ENCODE results near the gene FBN3.

FBN3 gene

GRCh38 chr19:8084152-8084551 lies 65.2 kb downstream of the FBN3 start:
- ChIA-PET CTCF (interaction anchor here (0.6 kb wide), 1 partner anchor 1960 kb away, joined by 5 read pairs; no protein-coding TSS in a partner anchor), POLR2A (ENCODE audit: low non-redundant PET) (no interaction called here)
- TF ChIP-seq CTCF (conservative IDR thresholded peaks at IDR 0.05; ENCODE audit: low read depth), result no peak
- H3K27ac ChIP-seq, result no peak overlapping the region
- DNase-seq (ENCODE audit: low spot score), result no peak

GRCh38 chr19:8083141-8083540 lies 66.3 kb downstream of the FBN3 start:
- TF ChIP-seq CTCF (conservative IDR thresholded peaks at IDR 0.05; ENCODE audit: low read depth), result no peak
- CTCF ChIA-PET, result no interaction called here
- POLR2A ChIA-PET (ENCODE audit: low non-redundant PET), result no interaction called here
- no peak for DNase-seq (ENCODE audit: low spot score)
- no peak overlapping the region for H3K27ac ChIP-seq

GRCh38 chr19:8081569-8082550 lies 67.5 kb downstream of the FBN3 start:
- ChIA-PET CTCF (no interaction called here), POLR2A (ENCODE audit: low non-redundant PET) (no interaction called here)
- no peak for TF ChIP-seq CTCF (conservative IDR thresholded peaks at IDR 0.05; ENCODE audit: low read depth)
- DNase-seq (ENCODE audit: low spot score), result no peak
- H3K27ac ChIP-seq, result no peak overlapping the region

- CTCF ChIA-PET, result no interaction called here
- no peak for TF ChIP-seq CTCF (conservative IDR thresholded peaks at IDR 0.05; ENCODE audit: low read depth)
- POLR2A ChIA-PET (ENCODE audit: low non-redundant PET), result no interaction called here
- no peak for DNase-seq (ENCODE audit: low spot score)
- H3K27ac ChIP-seq, result no peak overlapping the region
Observed at GRCh38 chr19:8080832-8081231, 68.6 kb downstream of the FBN3 start.

GRCh38 chr19:8079988-8080387 lies 69.4 kb downstream of the FBN3 start:
- no peak for TF ChIP-seq CTCF (conservative IDR thresholded peaks at IDR 0.05; ENCODE audit: low read depth)
- ChIA-PET POLR2A (ENCODE audit: low non-redundant PET) (no interaction called here), CTCF (no interaction called here)
- no peak overlapping the region for H3K27ac ChIP-seq
- DNase-seq (ENCODE audit: low spot score), result no peak

- TF ChIP-seq CTCF (conservative IDR thresholded peaks at IDR 0.05; ENCODE audit: low read depth), result no peak
- DNase-seq (ENCODE audit: low spot score), result no peak
- ChIA-PET POLR2A (ENCODE audit: low non-redundant PET) (no interaction called here), CTCF (interaction anchor here (0.6 to 0.7 kb wide), 2 partner anchors 47 to 49 kb away, joined by 3 read pairs; no protein-coding TSS in a partner anchor)
- no peak overlapping the region for H3K27ac ChIP-seq
Observed at GRCh38 chr19:8075158-8076074, 74.0 kb downstream of the FBN3 start.
